ENCODE data around the gene METTL23.
"Not testable (repeated sequence)": the region's sequence is repeated elsewhere in the genome, so short reads cannot be mapped to it uniquely, and the experiment has no call there.

Gene METTL23

GRCh38 chr17:76725580-76726230, 934 bp upstream of the METTL23 start:
- DNase-seq: peak in 41 of 42 donors; percentile 45 to 85 (median 70)

GRCh38 chr17:76726231-76726775, 336 bp upstream of the METTL23 start, which contains the start of gene JMJD6:
TSS of gene JMJD6 (minus strand) at chr17:76726606. CDS start at chr17:76726475, 131 bp downstream.
- peak; percentile 88 to 99 (median 97) for DNase-seq
- intact Hi-C loops (cut with DNase I): loop anchor here (1.0 to 2.0 kb wide), 2 partner anchors 11 to 16 kb away; partner anchors contain the start of genes MXRA7 and SRSF2

More at GRCh38 chr17:76725580-76726230, 934 bp upstream of the METTL23 start:
- intact Hi-C loops (cut with DNase I): loop anchor here (1.0 to 2.0 kb wide), 2 partner anchors 12 to 15 kb away; partner anchors contain the start of genes MXRA7 and SRSF2

GRCh38 chr17:76727745-76728456, 1.3 kb downstream of the METTL23 start:
- DNase-seq: no peak
- intact Hi-C loops (cut with DNase I): loop anchor here (2.0 kb wide), 1 partner anchor 17 kb away; the partner anchor contains the start of gene MXRA7

GRCh38 chr17:76731800-76732733, 5.4 kb downstream of the METTL23 start:
- intact Hi-C loops (cut with DNase I): not testable (repeated sequence)

GRCh38 chr17:76732734-76733617, 6.3 kb downstream of the METTL23 start:
- intact Hi-C loops (cut with DNase I): no loop called here
- no peak for DNase-seq

More at GRCh38 chr17:76731800-76732733, 5.4 kb downstream of the METTL23 start:
- not testable (repeated sequence) for DNase-seq

- DNase-seq: no peak
- intact Hi-C loops (cut with DNase I): no loop called here
Measured at GRCh38 chr17:76733618-76733957, 6.9 kb downstream of the METTL23 start.

- intact Hi-C loops (cut with DNase I): no loop called here
- DNase-seq: peak in 1 of 42 donors; percentile 46
Measured at GRCh38 chr17:76734080-76734840, 7.6 kb downstream of the METTL23 start.

- intact Hi-C loops (cut with DNase I): no loop called here
- no peak for DNase-seq
Measured at GRCh38 chr17:76735006-76735405, 8.4 kb downstream of the METTL23 start.

GRCh38 chr17:76735586-76736348, 9.1 kb downstream of the METTL23 start:
- no peak for DNase-seq
- intact Hi-C loops (cut with DNase I): no loop called here

- intact Hi-C loops (cut with DNase I): loop anchor here (1.0 kb wide), 1 partner anchor 10 kb away; the partner anchor contains the start of genes JMJD6 and METTL23
- peak; percentile 52 to 91 (median 80) for DNase-seq
Measured at GRCh38 chr17:76736349-76737081, 9.9 kb downstream of the METTL23 start.

- intact Hi-C loops (cut with DNase I): loop anchor here (1.0 kb wide), 1 partner anchor 11 kb away; the partner anchor contains the start of genes JMJD6 and METTL23
- DNase-seq: peak; percentile 96 to 99 (median 98)
Measured at GRCh38 chr17:76737082-76737675, 10.5 kb downstream of the METTL23 start, which contains the start of gene SRSF2. TSS of gene SRSF2 (minus strand) at chr17:76737331. CDS start at chr17:76737160, 171 bp downstream.

- intact Hi-C loops (cut with DNase I): loop anchor here (1.0 kb wide), 1 partner anchor 12 kb away; the partner anchor contains the start of genes JMJD6 and METTL23
- peak; percentile 75 to 96 (median 90) for DNase-seq
Measured at GRCh38 chr17:76737676-76738467, 11.2 kb downstream of the METTL23 start, which contains the start of gene MFSD11. TSS of gene MFSD11 (plus strand) at chr17:76738119. CDS start at chr17:76738353, 234 bp downstream.

- DNase-seq: no peak
- intact Hi-C loops (cut with DNase I): no loop called here
Measured at GRCh38 chr17:76738468-76738850, 11.8 kb downstream of the METTL23 start.

GRCh38 chr17:76739568-76740115, 13.0 kb downstream of the METTL23 start:
- DNase-seq: peak in 15 of 42 donors; percentile 24 to 60 (median 40)
- intact Hi-C loops (cut with DNase I): not testable (repeated sequence)
